OCI-LY7 (cell line): ENCODE results near the gene FSD2. TPM values are rescaled to one million over a fixed set of nuclear protein-coding genes. Genes with fewer than 3 reads are reported as not detected.

Experiments used
- BruUV-seq: library from RNA; stranded (reverse); fragments of 400-500 nt; replicated peaks from 2 replicates; lab custom pipeline; 2021; lab: Mats Ljungman, UMichigan
- CTCF ChIA-PET: fragments of 300-600 bp; sonication (Branson Sonifier 250); formaldehyde crosslinking; loops from one replicate; lab custom pipeline; 2022; ENCODE audit warnings: antibody characterized with exemption; ENCODE audit not compliant: unreplicated experiment; lab: Charles Lee
- POLR2A ChIA-PET: fragments of 300-600 bp; sonication (Branson Sonifier 250); formaldehyde crosslinking; loops from one replicate; lab custom pipeline; 2022; ENCODE audit warnings: antibody characterized with exemption; lab: Charles Lee
- DNase-seq: peaks from one replicate; pipeline ENCODE4 v3.0.0-alpha.2; 2015; ENCODE audit warnings: low spot score
- H2AFZ ChIP-seq: fragments of 200-600 bp; sonication (generic), shearing (Covaris generic); 2 replicates; pipeline ENCODE4 v1.6.1; 2014; ENCODE audit warnings: mild to moderate bottlenecking, antibody characterized with exemption, low read length, moderate library complexity
- H3K27ac ChIP-seq: fragments of 200-600 bp; sonication (generic); 2 replicates; pipeline ENCODE4 v1.5.1; 2014; ENCODE audit warnings: mixed run types, low read depth, mild to moderate bottlenecking, moderate library complexity, low read length, inconsistent platforms; ENCODE audit not compliant: poor library complexity, severe bottlenecking
- H3K36me3 ChIP-seq: fragments of 200-600 bp; sonication (generic); 2 replicates; pipeline ENCODE4 v1.6.1; 2014; ENCODE audit warnings: mild to moderate bottlenecking, antibody characterized with exemption, low read length, moderate library complexity, mixed read lengths; ENCODE audit not compliant: insufficient read depth
- H3K4me1 ChIP-seq: fragments of 200-600 bp; sonication (generic); 2 replicates; pipeline ENCODE4 v1.5.1; 2014; ENCODE audit warnings: mild to moderate bottlenecking, low read length; ENCODE audit not compliant: insufficient read depth, poor library complexity, severe bottlenecking
- H3K4me2 ChIP-seq: fragments of 200-600 bp; sonication (generic); 2 replicates; pipeline ENCODE4 v1.6.1; 2014; ENCODE audit warnings: mild to moderate bottlenecking, low read length
- H3K4me3 ChIP-seq: fragments of 200-600 bp; sonication (generic); 2 replicates; pipeline ENCODE4 v1.5.1; 2014; ENCODE audit warnings: mild to moderate bottlenecking, low read depth, low read length; ENCODE audit not compliant: poor library complexity, severe bottlenecking
- H3K79me2 ChIP-seq: fragments of 200-600 bp; sonication (generic); 2 replicates; pipeline ENCODE4 v1.6.1; 2016; ENCODE audit warnings: low read depth, mild to moderate bottlenecking, low read length, moderate library complexity, mixed read lengths; ENCODE audit not compliant: insufficient read depth
- H3K9me2 ChIP-seq: fragments of 200-600 bp; sonication (generic); 2 replicates; pipeline ENCODE4 v1.6.1; 2016; ENCODE audit warnings: mild to moderate bottlenecking, low read length, mixed read lengths; ENCODE audit not compliant: insufficient read depth
- H3K9me3 ChIP-seq: fragments of 200-600 bp; sonication (generic); 2 replicates; pipeline ENCODE4 v1.6.1; 2014; ENCODE audit warnings: mild to moderate bottlenecking, mixed run types, low read length, mixed read lengths
- H4K20me1 ChIP-seq: fragments of 200-600 bp; sonication (generic); 2 replicates; pipeline ENCODE4 v1.6.1; 2014; ENCODE audit warnings: mild to moderate bottlenecking, antibody characterized with exemption, low read length, moderate library complexity, mixed read lengths; ENCODE audit not compliant: insufficient read depth
- EZH2phosphoT487 ChIP-seq: fragments of 200-600 bp; sonication (generic); IDR thresholded peaks from 2 replicates; pipeline ENCODE4 v1.6.1; 2018; ENCODE audit warnings: low read depth, borderline replicate concordance, mild to moderate bottlenecking, mixed run types, antibody characterized with exemption, low read length, moderate library complexity, mixed read lengths
- intact Hi-C: fragments of 100-400 bp; cut with micrococcal nuclease; formaldehyde crosslinking; loops from one replicate; pipeline ENCODE4 v1.10.0; 2022; ENCODE audit not compliant: unreplicated experiment
- total RNA-seq, 2 experiments: library from RNA; depleted of rRNA in 1 of 2; stranded (reverse); fragments of >200 nt in 1 of 2; shearing (Covaris generic) in 1 of 2; gene quantifications; 2 replicates each; pipeline ENCODE4 v1.2.3, GENCODE V29; 2014 to 2022
- TF ChIP-seq, protein P1 (sequence below): fragments of 200-600 bp; sonication (generic); conservative IDR thresholded peaks from 2 replicates; pipeline ENCODE4 v1.5.1; 2014; ENCODE audit warnings: mild to moderate bottlenecking, antibody characterized with exemption, low read length, moderate library complexity, mixed read lengths

The FSD2 gene
- total RNA-seq, 2 experiments from 2014 or later: 0.32 to 0.92 TPM

DNA sequence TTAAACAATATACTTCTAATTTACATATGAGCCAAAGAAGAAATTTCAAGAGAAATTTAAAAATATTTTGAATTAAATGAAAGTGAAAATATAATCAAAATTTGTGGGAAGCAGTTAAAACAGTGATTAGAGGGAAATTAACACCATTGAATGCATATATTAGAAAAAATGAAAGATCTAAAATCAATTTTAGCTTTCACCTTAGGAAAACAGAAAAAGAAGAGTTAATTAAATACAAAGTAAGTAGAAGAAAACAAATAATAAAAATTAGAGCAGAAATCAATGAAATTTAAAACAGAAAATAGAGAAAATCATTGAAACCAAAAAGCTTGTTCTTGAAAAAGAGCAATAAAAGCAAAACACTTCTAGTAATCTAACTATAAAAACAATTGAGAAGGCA, 57.6 kb downstream of the FSD2 start:
- DNase-seq: no peak
- no peaks in the 10 kb centered on the region for H3K9me3 ChIP-seq
- ChIA-PET POLR2A (interaction anchor here (0.7 kb wide), 1 partner anchor 55 kb away, joined by 3 read pairs; no protein-coding TSS in a partner anchor), CTCF (no interaction called here)
- no TSS peak for BruUV-seq
- TF ChIP-seq, protein P1, sequence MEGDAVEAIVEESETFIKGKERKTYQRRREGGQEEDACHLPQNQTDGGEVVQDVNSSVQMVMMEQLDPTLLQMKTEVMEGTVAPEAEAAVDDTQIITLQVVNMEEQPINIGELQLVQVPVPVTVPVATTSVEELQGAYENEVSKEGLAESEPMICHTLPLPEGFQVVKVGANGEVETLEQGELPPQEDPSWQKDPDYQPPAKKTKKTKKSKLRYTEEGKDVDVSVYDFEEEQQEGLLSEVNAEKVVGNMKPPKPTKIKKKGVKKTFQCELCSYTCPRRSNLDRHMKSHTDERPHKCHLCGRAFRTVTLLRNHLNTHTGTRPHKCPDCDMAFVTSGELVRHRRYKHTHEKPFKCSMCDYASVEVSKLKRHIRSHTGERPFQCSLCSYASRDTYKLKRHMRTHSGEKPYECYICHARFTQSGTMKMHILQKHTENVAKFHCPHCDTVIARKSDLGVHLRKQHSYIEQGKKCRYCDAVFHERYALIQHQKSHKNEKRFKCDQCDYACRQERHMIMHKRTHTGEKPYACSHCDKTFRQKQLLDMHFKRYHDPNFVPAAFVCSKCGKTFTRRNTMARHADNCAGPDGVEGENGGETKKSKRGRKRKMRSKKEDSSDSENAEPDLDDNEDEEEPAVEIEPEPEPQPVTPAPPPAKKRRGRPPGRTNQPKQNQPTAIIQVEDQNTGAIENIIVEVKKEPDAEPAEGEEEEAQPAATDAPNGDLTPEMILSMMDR: no peak
- no peak for TF ChIP-seq EZH2phosphoT487
- H3K4me2 ChIP-seq: no peak overlapping the region
- H3K9me2 ChIP-seq: no peaks in the 10 kb centered on the region
- peaks cover 33% of the 10 kb centered on the region for H3K4me1 ChIP-seq
- H3K27ac ChIP-seq: no peak overlapping the region
- peaks cover 37% of the 10 kb centered on the region for H3K79me2 ChIP-seq
- peaks cover 23% of the 10 kb centered on the region for H3K36me3 ChIP-seq
- H2AFZ ChIP-seq: no peak overlapping the region
- intact Hi-C loops: no loop called here
- H4K20me1 ChIP-seq: peaks cover 16% of the 10 kb centered on the region
- H3K4me3 ChIP-seq: no peak overlapping the region

- Histone ChIP-seq H2AFZ (no peak overlapping the region), H3K4me3 (no peak overlapping the region), H3K4me2 (no peak overlapping the region), H3K9me2 (no peaks in the 10 kb centered on the region), H3K4me1 (peaks cover 4% of the 10 kb centered on the region), H4K20me1 (no peaks in the 10 kb centered on the region), H3K79me2 (no peaks in the 10 kb centered on the region; the same call in 1 of the 2 replicates), H3K36me3 (no peaks in the 10 kb centered on the region), H3K9me3 (no peaks in the 10 kb centered on the region), H3K27ac (no peak overlapping the region)
- CTCF ChIA-PET: no interaction called here
- TF ChIP-seq, protein P1: no peak
- TF ChIP-seq EZH2phosphoT487: no peak
- POLR2A ChIA-PET: interaction anchor here (0.6 to 0.7 kb wide), 2 partner anchors 9 to 55 kb away, joined by 3 read pairs; no protein-coding TSS in a partner anchor
- intact Hi-C loops: no loop called here
- BruUV-seq: no TSS peak
- no peak for DNase-seq
Measured at GRCh38 chr15:82743810-82744209, 62.1 kb downstream of the FSD2 start.

DNA sequence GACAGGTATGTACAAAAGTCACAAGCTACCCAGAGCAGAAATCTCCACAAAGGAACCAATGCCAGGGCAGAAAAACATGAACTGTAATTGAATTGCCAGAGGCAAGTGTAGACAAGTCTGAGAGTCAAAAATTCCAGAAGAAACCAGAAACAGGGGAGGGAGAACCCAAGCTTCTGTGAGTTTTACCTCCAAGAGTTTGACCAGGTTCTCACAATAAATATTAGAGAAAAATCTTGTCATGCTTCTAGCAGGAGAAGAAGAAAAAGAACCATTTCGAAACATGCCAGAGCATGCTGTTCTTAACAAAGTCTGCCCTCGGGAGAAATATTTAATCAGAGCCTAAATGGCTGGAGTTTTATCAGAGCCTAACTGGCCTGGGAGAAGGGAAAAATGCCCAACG, 63.7 kb downstream of the FSD2 start:
- Histone ChIP-seq H3K4me3 (no peak overlapping the region), H3K36me3 (no peaks in the 10 kb centered on the region), H2AFZ (no peak overlapping the region), H3K9me2 (no peaks in the 10 kb centered on the region), H3K4me2 (no peak overlapping the region), H3K9me3 (no peaks in the 10 kb centered on the region), H3K4me1 (no peaks in the 10 kb centered on the region), H3K27ac (no peak overlapping the region), H3K79me2 (no peaks in the 10 kb centered on the region), H4K20me1 (no peaks in the 10 kb centered on the region)
- TF ChIP-seq EZH2phosphoT487: no peak
- TF ChIP-seq, protein P1: no peak
- ChIA-PET POLR2A (interaction anchor here (0.6 to 0.7 kb wide), 2 partner anchors 21 to 136 kb away, joined by 3 read pairs; no protein-coding TSS in a partner anchor), CTCF (no interaction called here)
- intact Hi-C loops: no loop called here
- DNase-seq: no peak
- BruUV-seq: no TSS peak
